K562 (cell line): ENCODE results near the gene TEPSIN. TPM values are rescaled to one million over a fixed set of nuclear protein-coding genes. Genes with fewer than 3 reads are reported as not detected.
A peak's percentile ranks its signal among the peaks of the same experiment; 100 is the strongest.

Experiments
- HMBOX1 ChIP-seq: sonication (generic); IDR thresholded peaks from 2 replicates; pipeline ENCODE4 v1.6.1; 2016
- KLF16 ChIP-seq: IDR thresholded peaks from 2 replicates; pipeline ENCODE4 v1.6.1; 2016; ENCODE audit warnings: antibody characterized with exemption
- MXI1 ChIP-seq: IDR thresholded peaks from 2 replicates; pipeline ENCODE4 v1.6.1; 2011; ENCODE audit warnings: low read depth, mild to moderate bottlenecking, improper control_type of control experiment, low read length
- NR2C2 ChIP-seq, 2 experiments: fragments of 200-800 bp in 1 of 2; sonication (Bioruptor generic) in 1 of 2; sonication (generic) in 1 of 2; formaldehyde crosslinking in 1 of 2; IDR thresholded peaks; 2 replicates each; pipeline versions ENCODE4 v1.6.1 to v1.8.0; 2016 to 2022; ENCODE audit warnings: mild to moderate bottlenecking in 1 of 2, missing compliant biosample characterization in 1 of 2, missing genetic modification characterization in 1 of 2, missing genetic modification reagents in 1 of 2
- NRF1 ChIP-seq, 2 experiments: fragments of 450-650 bp; IDR thresholded peaks in 1 of 2; conservative IDR thresholded peaks in 1 of 2; 2 replicates each; pipeline ENCODE4 v1.6.1; 2014; ENCODE audit warnings: mild to moderate bottlenecking in 2 of 2
- PHB ChIP-seq: fragments of 250-450 bp; sonication (Bioruptor Pico); IDR thresholded peaks from 2 replicates; pipeline ENCODE4 v1.5.0; 2021
- SOX6 ChIP-seq: fragments of 450-650 bp; IDR thresholded peaks from 2 replicates; pipeline ENCODE4 v1.6.1; 2014; ENCODE audit warnings: mild to moderate bottlenecking
- TARDBP ChIP-seq: fragments of 450-650 bp; IDR thresholded peaks from 2 replicates; pipeline ENCODE4 v1.6.1; 2016
- TEAD2 ChIP-seq: fragments of 450-650 bp; IDR thresholded peaks from 2 replicates; pipeline ENCODE4 v1.6.1; 2016; ENCODE audit warnings: missing genetic modification characterization, control low read depth, missing compliant biosample characterization
- ZBTB11 ChIP-seq, 3 experiments: fragments of 200-800 bp in 1 of 3; fragments of 250-450 bp in 1 of 3; fragments of 450-650 bp in 1 of 3; sonication (Bioruptor Pico) in 1 of 3; sonication (Bioruptor generic) in 1 of 3; formaldehyde crosslinking in 1 of 3; IDR thresholded peaks; 2 replicates each; pipeline versions ENCODE4 v1.6.1 to v1.8.0; 2016 to 2022; ENCODE audit warnings: mild to moderate bottlenecking in 2 of 3, missing genetic modification characterization in 2 of 3, missing compliant biosample characterization in 1 of 3, moderate library complexity in 1 of 3
- ZFX ChIP-seq: sonication (generic); formaldehyde crosslinking; IDR thresholded peaks from 2 replicates; pipeline ENCODE4 v1.8.0; 2022; ENCODE audit warnings: mild to moderate bottlenecking, missing genetic modification reagents, moderate library complexity
- ZNF140 ChIP-seq: fragments of 250-450 bp; sonication (Bioruptor Pico); IDR thresholded peaks from 2 replicates; pipeline ENCODE4 v1.8.0; 2021; ENCODE audit warnings: moderate library complexity, mild to moderate bottlenecking, inconsistent platforms
- ZNF311 ChIP-seq: fragments of 250-450 bp; sonication (Bioruptor Pico); IDR thresholded peaks from 2 replicates; pipeline ENCODE4 v1.4.0; 2020; ENCODE audit warnings: mild to moderate bottlenecking, moderate library complexity
- polyA plus RNA-seq, 8 experiments: library from polyadenylated mRNA; depleted of rRNA in 4 of 8; stranded (reverse) in 5 of 8; unstranded in 3 of 8; fragments of >200 nt; fragmentation: Nextera tagmentation in 2 of 8; fragmentation: Illumina TruSeq in 1 of 8; extraction: Ambion mirVana in 2 of 8; extraction: Trizol in 1 of 8; gene quantifications; 2 replicates each; pipeline versions ENCODE4 v1.2.1 to v1.2.3, GENCODE V29; 2011 to 2014; ENCODE audit warnings: inconsistent platforms in 1 of 8, missing spikeins in 1 of 8
- total RNA-seq, 7 experiments: library from RNA; depleted of rRNA in 6 of 7; stranded (reverse); fragments of >200 nt in 6 of 7; fragmentation: Illumina TruSeq in 2 of 7; extraction: Trizol in 2 of 7; gene quantifications; 2 replicates each; pipeline versions ENCODE4 v1.2.1 to v1.2.3, GENCODE V29; 2011 to 2021; ENCODE audit warnings: low replicate concordance in 1 of 7
- TF ChIP-seq, protein P1 (sequence below): fragments of 200-800 bp; sonication (Bioruptor generic); IDR thresholded peaks from 2 replicates; pipeline ENCODE4 v1.6.1; 2017; ENCODE audit warnings: missing genetic modification characterization, missing compliant biosample characterization
- TF ChIP-seq, protein P2 (sequence below): fragments of 150-350 bp; IDR thresholded peaks from 2 replicates; pipeline ENCODE4 v1.6.1; 2014; ENCODE audit warnings: low read depth, mild to moderate bottlenecking, low read length, borderline replicate concordance
- TF ChIP-seq, protein P3 (sequence below): sonication (generic); formaldehyde crosslinking; IDR thresholded peaks from 2 replicates; pipeline ENCODE4 v1.8.0; 2022; ENCODE audit warnings: mild to moderate bottlenecking, missing genetic modification reagents

TEPSIN gene
- total and polyA plus RNA-seq, 9 of the 15 experiments (the other 6 are each of a cell fraction or from before 2014, with no cell fraction given), result 0.80 to 29.8 (median 5.3) TPM

DNA sequence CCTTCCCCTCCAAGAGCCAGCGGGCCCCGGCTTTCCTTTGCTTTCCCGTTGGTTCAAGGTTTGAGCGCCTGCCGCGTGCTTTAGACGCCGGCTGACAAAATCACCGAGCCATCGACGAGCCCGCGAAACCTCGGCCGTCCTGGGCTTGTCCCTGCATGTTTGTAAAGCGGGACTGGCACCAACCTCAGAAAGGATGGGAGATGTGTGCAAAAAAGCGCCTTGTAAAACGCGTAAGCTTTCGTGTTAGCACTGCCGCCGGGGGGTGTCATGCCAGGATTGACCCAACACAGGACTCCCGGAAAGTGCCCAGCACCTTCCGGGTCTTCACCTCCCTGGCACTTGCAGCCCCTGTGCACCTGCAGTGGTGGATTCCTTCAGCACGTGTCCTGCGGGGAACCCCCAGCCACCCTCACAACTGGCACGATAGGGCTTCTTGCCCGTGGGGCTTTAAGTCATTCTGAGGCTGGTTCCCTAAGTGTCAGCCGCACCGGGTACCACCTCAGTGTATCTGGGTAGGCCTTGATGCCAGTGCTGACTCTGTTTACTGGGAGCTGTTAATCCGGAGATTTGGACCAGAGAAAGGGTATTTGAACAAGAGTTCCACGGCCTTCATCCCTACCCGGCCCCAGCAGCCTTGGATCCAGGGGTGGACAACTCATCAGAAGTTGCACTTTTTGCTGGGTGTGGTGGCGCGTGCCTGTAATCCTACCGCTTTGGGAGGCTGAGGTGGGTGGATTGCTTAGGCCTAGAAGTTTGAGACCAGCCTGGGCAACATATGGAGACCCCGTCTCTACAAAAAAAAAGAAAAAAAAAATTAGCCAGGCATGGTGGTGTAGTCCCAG, 1.1 kb upstream of the TEPSIN start (continued):
- TF ChIP-seq NRF1 (conservative IDR thresholded peaks at IDR 0.05 in 1 of 2, IDR thresholded peaks at IDR 0.05 in 1 of 2) (no peak), NR2C2 (CRISPR knock-in tag; IDR thresholded peaks at IDR 0.05) (no peak), NR2C2 (tag; IDR thresholded peaks at IDR 0.05) (peak; percentile 5; the same call in 1 of the 2 replicates), ZNF140 (CRISPR knock-in tag) (no peak), TARDBP (no peak), ZFX (no peak; the same call in 1 of the 2 replicates), ZBTB11 (CRISPR knock-in tag; IDR thresholded peaks at IDR 0.05) (peak in 1 of 3 experiments; percentile 39; a peak in 1 of 6 replicates), MXI1 (no peak), KLF16 (no peak), PHB (no peak), HMBOX1 (no peak), SOX6 (no peak), ZNF311 (CRISPR knock-in tag) (no peak), TEAD2 (no peak)
- TF ChIP-seq, protein P1, sequence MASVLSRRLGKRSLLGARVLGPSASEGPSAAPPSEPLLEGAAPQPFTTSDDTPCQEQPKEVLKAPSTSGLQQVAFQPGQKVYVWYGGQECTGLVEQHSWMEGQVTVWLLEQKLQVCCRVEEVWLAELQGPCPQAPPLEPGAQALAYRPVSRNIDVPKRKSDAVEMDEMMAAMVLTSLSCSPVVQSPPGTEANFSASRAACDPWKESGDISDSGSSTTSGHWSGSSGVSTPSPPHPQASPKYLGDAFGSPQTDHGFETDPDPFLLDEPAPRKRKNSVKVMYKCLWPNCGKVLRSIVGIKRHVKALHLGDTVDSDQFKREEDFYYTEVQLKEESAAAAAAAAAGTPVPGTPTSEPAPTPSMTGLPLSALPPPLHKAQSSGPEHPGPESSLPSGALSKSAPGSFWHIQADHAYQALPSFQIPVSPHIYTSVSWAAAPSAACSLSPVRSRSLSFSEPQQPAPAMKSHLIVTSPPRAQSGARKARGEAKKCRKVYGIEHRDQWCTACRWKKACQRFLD (CRISPR knock-in tag), result 0 out of 2 replicates have a peak, but pooled peaks have one; percentile 14
- TF ChIP-seq, protein P2, sequence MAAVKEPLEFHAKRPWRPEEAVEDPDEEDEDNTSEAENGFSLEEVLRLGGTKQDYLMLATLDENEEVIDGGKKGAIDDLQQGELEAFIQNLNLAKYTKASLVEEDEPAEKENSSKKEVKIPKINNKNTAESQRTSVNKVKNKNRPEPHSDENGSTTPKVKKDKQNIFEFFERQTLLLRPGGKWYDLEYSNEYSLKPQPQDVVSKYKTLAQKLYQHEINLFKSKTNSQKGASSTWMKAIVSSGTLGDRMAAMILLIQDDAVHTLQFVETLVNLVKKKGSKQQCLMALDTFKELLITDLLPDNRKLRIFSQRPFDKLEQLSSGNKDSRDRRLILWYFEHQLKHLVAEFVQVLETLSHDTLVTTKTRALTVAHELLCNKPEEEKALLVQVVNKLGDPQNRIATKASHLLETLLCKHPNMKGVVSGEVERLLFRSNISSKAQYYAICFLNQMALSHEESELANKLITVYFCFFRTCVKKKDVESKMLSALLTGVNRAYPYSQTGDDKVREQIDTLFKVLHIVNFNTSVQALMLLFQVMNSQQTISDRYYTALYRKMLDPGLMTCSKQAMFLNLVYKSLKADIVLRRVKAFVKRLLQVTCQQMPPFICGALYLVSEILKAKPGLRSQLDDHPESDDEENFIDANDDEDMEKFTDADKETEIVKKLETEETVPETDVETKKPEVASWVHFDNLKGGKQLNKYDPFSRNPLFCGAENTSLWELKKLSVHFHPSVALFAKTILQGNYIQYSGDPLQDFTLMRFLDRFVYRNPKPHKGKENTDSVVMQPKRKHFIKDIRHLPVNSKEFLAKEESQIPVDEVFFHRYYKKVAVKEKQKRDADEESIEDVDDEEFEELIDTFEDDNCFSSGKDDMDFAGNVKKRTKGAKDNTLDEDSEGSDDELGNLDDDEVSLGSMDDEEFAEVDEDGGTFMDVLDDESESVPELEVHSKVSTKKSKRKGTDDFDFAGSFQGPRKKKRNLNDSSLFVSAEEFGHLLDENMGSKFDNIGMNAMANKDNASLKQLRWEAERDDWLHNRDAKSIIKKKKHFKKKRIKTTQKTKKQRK, result no peak
- TF ChIP-seq, protein P3, sequence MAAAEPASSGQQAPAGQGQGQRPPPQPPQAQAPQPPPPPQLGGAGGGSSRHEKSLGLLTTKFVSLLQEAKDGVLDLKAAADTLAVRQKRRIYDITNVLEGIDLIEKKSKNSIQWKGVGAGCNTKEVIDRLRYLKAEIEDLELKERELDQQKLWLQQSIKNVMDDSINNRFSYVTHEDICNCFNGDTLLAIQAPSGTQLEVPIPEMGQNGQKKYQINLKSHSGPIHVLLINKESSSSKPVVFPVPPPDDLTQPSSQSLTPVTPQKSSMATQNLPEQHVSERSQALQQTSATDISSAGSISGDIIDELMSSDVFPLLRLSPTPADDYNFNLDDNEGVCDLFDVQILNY (CRISPR knock-in tag), result no peak
